HG03575 (cell line): ENCODE results near the gene LPP.

Source experiments
- ATAC-seq: cut with Tn5 transposase; IDR thresholded peaks from one replicate; pipeline ENCODE4 v1.9.1; 2021; ENCODE audit not compliant: unreplicated experiment, insufficient number of reproducible peaks, low FRiP score; ENCODE audit errors: extremely low read depth

LPP gene

DNA sequence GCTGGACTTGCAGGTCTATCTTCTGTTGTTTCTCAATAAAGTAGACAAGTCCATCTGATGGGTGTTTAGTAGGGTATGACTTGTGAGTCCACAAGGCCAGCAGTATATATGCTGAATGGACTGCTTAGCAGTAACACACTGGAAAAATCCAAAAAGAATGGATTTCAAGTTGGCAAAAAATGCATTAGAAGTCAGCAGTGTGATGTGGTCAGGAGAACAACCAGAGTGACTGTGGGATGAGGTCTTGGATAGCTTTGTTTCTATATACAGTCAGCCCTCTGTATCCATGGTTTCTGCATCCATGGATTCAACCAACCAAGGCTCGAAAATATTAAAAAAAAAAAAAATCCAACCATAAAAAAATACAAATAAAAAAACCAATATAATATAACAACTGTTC, 55.8 kb downstream of the LPP start:
- ATAC-seq: no peak

DNA sequence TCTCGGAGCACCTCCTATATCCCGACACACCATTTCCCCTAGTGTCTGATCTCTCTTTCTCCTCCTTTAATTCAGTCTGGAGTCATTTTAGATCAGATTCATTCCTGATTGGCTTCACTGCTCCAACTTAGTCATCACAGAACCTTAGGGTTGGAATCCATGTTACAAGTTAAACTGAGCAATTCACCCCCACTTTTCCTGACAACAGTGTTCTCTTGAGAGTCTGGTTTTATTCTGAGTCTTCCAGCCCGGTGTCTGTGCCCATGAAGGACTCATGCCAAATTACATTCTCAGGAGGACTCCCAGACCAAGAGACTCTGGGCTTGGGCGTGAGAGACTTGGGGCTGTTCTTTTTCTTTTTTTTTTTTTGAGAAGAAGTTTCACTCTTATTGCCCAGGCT, 57.5 kb downstream of the LPP start:
- no peak for ATAC-seq

DNA sequence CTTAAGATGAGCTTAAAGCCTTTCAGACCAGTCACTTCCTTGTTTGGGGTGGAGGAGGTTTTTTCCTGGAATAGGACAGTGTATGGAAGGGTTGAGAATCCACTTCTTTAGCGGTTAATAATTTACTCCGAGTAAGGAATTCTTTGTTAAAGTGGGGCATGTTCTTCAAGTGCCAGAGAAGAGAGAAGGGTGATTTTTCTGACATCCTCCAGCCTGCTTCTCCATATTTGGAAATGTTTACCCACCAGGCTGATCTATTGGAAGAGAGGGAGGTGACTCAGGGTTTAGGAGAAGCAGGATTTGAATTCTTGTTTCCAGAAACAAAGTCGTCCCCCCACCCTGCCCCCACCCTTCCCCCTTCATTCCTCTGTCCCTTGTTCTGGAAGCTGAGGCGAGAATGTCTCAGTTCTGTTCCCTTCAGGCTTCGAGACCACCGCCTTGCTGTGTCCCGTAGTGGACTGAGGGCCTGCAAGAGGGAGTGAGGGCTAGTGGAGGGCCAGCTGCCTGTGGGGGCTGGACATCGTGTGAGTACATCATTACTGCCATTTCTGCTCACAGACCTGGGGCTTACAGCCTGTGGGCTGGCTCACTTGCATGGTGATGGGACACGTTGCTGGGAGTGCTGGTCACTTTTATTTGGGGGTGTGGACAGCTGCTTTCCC, 58.5 kb downstream of the LPP start:
- no peak for ATAC-seq

DNA sequence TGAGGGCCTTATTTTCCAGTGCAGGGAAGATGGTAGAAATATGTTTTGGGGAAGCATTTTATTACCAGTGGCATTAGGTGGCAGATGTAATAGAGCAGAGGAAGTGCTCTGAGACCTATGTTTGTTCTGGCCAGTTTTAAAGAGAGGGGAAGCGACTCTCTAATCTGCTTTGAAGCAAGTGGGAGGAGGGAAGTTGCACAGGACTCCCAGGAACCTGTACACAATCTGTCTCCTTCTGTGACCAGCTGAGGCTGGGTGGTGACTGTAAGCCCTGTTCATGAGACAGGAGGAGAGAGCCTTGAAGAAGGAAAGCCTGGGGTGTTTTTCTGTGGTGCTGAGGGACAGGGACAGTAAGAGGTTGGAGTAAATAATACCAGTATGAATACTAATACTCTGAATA, 60.5 kb downstream of the LPP start:
- ATAC-seq: no peak

DNA sequence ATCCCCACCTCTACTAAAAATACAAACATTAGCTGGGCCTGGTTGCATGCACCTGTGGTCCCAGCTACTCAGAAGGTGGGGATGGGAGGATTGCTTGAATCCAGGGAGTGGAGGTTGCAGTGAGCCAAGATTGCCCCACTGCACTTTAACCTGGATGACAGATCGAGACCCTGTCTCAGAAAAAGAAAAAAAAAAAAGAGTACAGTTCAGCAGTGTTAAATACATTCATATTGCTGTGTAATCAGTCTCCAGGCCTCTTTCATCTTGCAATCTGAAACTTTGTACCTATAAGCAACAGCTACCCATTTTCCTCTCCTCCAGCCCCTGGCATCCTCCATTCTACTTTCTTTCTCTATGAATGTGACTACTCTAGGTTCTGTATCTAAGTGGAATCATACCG, 61.2 kb downstream of the LPP start:
- no peak for ATAC-seq

DNA sequence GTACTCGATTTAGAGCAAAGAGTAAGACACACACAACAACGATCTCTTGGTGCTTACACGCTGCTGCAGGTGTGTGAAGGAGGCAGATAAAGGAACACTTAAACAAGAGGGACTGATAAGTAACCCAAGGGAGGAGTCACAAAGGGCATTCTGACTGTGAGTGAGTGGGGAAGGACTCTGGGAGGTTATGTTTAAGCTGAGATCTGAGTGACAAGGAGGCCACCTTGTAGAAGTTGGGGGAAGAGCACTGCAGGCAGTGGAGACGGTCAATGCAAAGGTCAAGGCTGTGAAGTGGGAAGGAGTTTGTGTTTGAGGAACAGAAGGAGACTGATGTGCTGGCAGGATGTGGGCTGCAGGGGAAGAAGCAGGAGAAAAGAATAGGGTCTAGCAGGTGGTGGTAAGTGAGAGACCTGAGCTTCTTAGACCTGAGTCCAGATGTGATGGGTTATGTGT, 63.1 kb downstream of the LPP start:
- no peak for ATAC-seq

DNA sequence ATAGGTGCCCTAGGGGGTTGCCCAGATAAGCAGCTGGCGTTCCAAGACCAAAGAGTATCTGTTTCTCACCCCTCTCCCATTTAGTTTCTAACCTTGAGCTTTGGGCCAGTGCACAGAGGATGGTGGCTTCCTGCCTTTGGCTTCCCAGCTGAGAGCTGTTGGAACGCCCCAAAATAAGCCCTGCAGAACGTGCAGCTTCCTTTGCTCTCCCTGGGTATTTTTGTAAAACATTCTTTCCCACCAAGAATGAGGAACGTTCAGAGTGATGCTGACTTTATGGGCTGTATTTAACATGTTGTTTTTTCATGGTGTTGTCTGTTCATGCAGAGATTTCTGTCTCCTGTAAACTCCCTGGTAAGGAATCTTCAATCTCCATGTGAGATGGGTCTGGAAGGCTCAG, 63.8 kb downstream of the LPP start:
- ATAC-seq: no peak

DNA sequence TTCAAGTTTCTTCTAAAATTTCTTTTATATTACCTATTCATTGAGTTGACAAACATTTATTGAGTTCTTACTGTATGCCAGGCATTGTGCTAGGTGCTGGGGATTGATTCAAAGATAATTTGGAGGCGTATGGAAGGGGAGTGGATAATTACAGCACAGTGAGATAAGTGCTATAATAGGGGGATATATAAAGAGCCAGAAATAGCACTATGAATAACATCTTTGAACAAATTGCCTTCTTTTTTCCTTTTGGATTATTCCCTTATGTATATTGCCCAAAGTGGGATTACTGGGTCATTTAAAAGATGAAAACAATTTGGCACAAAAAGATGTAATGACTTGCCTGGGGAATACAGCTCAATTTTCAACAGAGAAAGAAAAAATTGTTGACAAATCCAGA, 64.6 kb downstream of the LPP start:
- ATAC-seq: no peak

DNA sequence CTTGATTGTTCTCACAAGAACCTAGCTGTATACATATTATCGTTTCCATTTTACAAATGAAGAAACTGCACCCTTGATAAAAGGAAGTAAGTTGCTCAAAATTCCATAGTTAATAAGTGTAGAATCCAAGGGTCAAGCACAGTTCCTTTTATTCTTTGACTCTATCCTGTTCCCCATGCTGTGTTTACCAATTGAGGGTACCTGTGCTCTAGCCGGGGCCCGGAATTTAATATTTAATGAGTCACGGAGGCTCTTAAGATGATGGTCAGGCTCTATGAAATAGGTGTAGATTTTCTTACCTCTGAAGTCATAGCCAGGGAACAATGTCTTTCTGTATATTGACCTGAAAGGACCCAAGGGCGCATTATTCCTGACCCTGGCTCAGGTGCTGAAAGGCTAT, 65.2 kb downstream of the LPP start:
- no peak for ATAC-seq

DNA sequence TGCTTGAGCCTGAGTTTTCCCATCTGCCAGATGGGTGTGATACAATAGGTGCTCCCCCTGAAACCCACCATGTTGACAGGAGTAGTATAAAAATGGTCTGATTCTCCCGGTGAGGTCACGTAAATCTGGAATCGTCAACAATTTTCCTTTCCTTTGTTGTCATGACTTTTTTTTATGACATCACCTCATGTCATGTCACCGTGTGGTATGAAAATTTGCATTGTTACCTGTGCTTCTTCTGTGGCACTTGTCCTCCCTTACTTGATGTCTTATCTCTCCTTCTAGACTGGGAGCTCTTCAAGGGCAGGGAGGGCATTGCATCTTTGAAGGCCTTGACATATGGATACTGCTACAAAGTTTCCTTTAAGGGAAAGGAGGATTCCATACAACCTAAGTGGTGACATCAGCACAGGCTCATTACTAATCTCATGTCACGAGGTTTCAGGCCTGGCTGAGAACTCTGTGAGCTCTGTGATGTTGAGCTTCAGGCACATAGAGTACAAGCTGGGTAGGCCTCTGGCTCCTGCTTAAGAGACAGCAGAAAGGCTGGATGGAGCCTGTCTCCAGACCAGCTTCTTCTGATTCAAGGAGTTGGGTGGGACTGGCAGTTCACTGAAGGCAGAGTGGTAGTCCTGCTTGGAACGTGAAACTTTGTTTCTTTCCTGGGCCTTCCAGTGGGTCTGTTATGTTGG, 66.3 kb downstream of the LPP start:
- ATAC-seq: no peak

DNA sequence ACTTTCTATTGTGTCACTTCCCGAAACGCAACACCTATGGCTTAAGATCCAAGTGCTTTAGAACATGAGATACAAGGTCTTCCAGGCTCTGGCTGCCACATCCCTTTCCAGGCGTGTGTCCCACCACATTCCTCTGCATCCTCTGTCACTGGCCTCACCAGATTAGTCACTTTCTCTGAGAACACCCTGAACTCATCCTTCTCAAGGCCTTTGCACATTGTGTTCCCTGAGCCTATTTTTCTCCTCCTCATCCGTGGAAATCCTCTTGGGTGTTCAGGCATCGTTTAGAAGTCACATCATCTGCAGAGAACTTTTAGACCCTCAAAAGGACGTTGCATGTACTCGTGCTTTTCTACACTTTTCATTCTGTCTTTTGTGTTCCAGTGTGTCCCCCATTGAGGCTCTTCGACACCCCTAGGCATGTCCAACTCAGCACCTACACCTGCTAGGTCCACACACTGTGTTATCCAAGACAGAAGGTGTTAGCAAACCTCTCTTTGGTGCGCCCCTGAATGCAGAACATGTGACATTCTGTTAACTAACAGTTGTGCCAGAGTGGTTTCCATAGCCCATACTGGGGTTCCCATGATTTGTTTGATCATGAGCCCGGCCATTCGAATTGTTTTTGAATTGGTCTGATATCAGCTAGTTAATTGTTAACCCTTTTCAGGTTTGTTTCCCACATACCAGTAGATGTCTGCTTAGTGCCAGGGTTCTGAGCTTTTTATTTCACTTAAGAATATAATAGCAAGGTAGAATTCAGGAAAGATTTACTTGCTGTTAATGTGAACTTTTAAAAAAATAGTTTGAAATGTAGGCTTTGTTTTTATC, 67.2 kb downstream of the LPP start:
- ATAC-seq: no peak

DNA sequence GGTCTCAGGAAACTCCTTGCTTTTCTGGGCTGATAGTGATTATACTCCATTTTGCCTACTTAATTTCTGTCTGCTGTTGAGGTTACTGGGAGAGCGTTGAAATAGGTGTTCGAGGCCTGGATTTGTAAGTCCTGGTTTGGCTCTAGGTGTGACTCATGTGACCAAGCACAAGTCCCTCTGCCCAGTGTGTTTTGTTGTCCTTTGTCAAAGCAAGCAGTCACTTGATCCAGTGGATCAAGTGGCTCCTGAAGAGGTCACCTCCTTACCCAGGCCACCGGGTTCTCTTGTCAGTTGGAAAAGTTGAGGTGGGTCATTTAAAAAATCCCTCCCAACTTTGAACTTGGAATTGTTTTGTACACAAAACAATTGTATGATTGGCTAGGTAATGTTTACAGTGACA, 70.0 kb downstream of the LPP start:
- ATAC-seq: no peak

DNA sequence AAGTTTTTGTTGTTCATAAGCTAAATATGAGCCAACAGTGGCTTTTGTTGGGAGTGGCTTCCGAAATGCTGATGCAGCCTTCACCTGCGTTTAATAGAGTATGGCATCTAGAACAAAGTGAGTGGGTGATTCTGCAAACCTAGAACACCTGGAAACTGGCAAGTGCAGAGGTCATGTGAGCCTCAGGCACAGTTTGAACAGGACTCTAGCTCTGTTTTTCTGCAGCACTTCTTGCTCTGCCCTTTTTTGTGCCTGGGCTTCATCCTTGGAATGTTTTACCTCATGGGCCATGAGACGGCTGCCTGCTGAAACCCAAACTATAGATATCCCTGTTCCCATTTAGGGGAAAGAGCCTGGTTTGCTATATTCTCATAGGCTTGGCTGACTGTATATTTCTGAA, 73.5 kb downstream of the LPP start:
- ATAC-seq: no peak

DNA sequence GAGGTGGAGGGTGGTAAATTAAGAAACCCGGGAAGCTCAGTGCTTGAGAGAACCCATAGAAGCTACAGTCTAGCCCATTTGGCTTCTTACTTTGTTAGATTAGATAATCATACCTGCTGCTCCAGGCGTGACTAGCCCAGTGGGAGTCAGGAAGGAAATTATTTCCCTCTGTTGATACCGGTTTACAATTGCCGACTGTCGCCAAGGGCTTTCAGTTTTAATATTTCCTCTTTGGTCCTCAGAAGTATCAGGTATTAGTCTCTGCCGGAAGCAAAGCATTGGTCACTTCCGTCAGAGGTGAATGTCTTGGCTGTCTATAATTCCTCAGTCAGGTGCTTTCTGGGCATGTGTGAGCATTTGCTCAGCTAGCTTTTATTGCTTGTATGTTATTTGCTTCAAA, 75.2 kb downstream of the LPP start:
- no peak for ATAC-seq

DNA sequence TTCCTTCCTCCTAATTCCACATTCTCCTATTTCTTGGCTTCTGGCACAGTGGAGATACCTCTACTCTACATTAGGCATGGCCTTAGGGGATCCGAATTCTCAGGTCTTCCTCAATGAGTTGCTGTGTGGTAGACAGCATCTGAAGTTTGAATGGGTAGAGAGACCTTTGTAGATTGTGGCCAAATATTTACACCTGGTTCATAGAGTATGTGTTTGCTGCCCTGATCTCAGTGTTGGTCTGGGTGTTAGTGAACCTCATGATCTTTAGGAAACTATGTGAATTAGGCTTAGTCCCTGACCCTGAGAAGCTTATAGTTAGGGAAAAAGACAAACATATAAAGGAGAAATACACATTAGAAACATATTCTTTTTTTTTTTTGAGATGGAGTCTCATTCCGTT, 75.8 kb downstream of the LPP start:
- ATAC-seq: no peak

DNA sequence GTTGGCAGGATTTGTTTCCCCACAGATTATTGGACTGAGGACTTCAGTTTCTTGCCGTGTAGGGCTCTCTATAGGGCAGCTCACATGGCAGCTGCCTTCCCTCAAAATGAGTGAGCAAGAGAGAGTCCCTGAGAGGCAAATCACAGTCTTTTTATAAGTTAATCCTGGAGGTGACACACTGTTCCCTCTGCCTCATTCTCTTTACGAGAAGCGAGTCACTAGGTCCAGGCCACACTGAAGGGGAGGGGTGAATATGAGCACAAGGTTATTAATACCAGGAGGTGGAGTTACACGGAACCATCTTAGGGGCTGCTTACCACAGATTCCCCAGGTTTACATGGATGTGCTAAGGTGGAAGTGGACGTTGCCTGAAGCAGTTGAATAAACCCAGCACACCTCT, 77.0 kb downstream of the LPP start:
- ATAC-seq: no peak

DNA sequence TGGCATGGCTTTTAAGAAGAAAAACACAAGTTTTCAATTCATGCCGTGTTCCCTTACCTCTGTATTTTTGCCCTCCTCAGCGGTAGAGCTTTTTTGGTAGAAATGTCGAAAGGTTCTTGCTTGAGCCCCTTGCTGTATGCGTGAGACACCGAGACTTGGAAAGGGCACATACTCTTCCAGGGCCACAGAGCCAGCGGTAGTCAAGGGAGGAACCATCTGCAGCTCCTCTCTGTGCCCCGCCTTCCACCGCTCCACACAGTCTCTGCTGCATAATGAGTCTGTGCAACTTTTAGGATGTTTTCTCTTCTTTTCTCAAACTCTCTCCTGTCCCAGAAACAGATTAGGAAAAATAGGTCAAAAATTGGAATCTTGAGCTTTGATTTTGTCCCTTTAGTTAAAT, 77.5 kb downstream of the LPP start:
- no peak for ATAC-seq

DNA sequence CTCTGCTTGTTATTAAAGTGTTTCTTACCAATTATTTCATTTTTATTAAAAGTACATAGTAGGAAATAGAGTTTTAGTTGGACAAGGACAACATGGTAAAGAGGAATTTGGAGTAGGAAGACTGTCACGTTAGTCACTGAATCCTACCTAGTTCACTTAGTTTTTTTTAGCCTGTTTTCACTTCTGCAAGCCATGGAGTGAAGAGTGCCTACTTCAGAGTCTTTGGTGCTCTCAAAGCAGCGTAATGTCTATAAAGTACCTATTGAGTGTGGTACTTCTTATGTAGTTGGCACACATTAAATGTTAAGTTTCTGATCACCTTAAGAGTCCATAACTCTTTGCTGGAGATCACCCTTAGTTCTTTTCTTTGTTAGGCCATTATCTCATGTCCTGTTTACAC, 78.7 kb downstream of the LPP start:
- ATAC-seq: no peak

DNA sequence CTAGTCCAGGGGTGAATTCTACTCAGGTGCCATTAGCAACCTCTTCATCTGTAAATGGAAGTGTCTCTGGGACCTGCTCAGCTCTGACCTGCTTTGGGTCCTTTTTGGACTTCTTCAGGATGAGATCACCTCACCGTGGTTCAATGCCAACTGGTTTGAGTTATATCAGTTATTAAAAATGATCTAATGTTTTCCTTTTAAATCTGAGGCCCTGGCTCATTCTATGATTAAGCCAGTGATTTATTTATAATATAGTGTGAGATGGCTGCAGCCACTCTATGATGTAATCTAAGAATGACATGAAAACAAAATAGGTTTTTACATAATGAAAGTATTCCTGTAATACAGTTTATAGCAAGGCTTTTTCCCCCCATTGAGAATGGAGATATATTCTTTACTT, 79.4 kb downstream of the LPP start:
- no peak for ATAC-seq

DNA sequence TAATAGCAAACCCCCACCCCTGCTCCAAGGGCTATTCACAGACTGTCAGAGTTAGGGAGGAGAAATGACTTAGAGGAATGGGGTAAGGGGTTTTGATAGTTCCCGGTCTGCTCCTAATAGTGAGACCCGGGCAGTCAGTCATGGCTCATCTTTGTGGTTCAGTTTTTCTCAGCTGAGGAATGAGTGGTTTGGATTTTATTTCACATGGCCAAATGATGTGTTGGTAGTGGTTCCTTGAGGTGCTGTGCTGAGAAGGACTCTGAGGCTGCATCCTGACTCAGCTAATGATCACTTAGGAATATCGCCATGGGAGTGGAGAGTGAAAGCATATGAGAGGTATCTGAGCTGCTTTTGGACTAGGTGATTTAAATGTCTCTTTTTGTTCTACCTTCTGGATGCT, 80.2 kb downstream of the LPP start:
- ATAC-seq: no peak
